ENCODE measurements around the gene PCSK6.

PCSK6 gene

DNA sequence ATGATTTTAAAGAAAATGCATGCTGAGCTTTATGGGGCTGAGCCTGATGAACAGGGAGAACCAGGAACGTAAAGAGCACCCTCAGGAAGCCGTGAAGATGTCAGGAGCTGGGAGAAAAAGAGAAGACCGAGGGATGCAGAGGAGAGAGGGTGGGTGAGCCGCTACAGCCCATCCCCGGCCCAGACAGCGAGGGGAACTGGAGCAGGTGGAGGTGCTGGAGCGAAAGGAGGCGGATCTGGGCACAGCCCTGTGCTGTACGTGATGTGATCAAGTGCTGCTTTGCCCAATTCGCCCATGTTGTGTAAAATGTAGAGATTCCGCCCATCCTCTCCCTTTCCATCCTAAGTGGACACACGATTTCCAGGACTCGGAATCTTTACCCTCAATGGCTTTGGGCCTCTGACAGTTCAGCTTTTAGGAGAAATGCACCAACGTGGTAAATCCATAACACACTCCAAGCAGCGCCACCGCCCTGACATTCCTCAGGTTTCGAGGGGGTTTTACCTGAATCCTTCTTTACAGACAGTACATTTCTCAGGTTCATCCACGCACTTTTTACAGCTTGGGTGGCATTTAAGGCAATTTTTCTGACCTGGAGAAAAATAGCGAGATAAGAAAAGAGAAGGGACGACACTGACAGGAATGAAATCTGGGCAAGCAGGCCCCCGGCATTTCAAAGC, 167.4 kb downstream of the PCSK6 start:
- no peak for DNase-seq

- DNase-seq = peak; percentile 33 to 34
These were observed 168.9 kb downstream of the PCSK6 start for GRCh38 chr15:101320501-101321052.

GRCh38 chr15:101318839-101319238, 170.7 kb downstream of the PCSK6 start:
- DNase-seq = no peak

- DNase-seq = no peak
These were observed 171.2 kb downstream of the PCSK6 start for GRCh38 chr15:101318147-101318819.

DNA sequence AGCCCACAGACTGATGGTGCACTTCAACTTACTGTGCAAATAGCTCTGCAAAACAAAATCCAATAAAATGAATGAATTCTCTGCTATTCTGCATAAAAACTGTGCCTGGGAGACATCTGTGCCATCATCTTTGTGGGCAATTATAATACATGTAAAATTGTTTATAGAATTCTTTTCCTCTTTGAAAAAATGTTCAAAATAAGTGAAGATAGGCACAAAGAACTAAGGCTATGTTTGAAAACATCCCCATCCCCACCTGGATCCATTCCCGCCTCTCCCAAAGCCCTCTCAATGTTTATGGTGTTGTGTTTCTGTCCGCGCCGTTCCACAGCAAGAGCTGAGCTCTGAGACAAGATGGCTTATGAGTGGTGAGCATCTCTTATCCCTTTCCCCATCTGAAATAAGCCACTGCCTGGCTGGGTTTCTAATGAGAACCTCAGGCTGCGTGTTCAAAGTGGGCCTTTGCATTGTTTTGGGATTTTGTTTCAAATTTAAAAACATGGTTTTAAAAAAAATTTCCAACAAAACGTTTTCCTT, 172.1 kb downstream of the PCSK6 start:
- DNase-seq = no peak

GRCh38 chr15:101316529-101316928, 173.0 kb downstream of the PCSK6 start:
- no peak for DNase-seq

GRCh38 chr15:101315736-101316135, 173.8 kb downstream of the PCSK6 start:
- DNase-seq = no peak

GRCh38 chr15:101314336-101315125, 175.0 kb downstream of the PCSK6 start:
- no peak for DNase-seq

DNA sequence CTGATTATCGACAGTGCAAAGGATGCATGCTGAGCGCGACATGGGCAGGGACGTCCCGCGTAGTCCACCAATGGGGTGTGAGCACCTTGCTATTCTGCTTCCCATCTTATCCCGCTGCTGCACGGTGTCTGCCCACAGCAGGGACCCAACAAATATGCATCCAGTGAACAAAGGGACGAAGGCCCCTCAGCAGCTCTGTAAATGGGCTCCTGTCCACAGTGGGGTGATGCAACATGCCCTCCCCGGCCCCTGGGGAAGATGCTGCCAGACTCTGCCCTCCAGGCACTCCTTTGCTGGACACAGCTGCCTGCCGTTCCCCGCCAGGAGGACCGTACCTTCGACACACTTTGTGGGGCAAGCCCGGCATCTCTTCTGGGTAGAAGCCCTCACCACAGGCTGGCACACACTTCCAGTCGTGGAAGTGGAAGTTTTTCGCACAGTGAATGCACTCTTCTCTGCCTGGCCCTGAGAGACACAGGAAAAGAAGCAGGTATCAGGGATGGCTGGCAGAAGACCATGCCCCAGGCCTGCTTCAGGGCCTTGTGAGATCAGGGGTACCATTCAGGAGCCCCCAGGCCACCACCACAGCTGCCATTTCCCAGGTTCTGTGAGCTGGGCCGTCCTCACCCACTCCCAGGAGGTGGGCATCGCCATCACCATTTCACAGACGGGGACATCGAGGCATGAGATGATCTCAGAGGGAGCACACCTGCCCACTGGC, 176.3 kb downstream of the PCSK6 start:
- no peak for DNase-seq

GRCh38 chr15:101310508-101310907, 179.0 kb downstream of the PCSK6 start:
- DNase-seq = no peak

GRCh38 chr15:101310161-101310480, 179.4 kb downstream of the PCSK6 start:
- no peak for DNase-seq

GRCh38 chr15:101309436-101310160, 179.9 kb downstream of the PCSK6 start:
- no peak for DNase-seq

DNA sequence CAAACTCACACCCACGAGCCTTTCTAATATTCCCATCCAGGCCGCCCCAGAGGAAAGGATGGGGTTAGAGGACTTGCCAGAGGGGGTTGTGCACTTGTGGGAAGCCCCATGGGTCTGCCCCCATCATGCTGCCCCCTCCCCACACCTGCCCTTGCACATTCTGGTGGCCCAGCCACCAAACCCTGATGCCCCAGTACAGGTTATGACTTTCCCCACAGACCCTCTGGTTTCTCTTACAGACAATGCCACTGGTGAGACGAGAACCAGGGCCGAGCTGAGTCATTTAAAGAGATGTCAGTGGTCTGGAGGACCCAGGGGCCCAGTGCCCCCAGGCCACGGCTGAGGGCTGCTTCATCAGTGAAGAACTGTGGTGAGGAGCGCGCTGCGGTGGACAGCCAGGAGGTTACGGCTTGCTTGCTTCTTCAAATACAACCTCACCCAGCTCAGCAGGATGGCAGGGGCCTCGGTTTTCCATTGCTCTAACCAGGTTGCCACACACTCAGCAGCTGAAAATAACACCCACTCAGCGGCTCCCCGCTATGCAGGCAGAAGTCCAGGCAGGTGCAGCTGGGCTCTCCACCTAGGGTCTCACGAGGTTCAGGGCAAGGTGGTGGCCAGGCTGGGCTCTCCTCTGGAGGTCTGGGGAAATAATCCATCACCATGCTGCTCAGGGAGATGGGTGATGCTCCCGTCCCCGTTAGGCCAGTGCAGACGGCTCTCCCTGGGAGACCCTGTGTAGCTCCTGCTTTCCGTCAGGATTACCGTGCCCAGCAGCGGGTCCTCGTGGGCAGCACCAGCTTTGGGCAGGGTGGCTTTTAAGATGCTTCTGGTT, 180.7 kb downstream of the PCSK6 start:
- no peak for DNase-seq

DNA sequence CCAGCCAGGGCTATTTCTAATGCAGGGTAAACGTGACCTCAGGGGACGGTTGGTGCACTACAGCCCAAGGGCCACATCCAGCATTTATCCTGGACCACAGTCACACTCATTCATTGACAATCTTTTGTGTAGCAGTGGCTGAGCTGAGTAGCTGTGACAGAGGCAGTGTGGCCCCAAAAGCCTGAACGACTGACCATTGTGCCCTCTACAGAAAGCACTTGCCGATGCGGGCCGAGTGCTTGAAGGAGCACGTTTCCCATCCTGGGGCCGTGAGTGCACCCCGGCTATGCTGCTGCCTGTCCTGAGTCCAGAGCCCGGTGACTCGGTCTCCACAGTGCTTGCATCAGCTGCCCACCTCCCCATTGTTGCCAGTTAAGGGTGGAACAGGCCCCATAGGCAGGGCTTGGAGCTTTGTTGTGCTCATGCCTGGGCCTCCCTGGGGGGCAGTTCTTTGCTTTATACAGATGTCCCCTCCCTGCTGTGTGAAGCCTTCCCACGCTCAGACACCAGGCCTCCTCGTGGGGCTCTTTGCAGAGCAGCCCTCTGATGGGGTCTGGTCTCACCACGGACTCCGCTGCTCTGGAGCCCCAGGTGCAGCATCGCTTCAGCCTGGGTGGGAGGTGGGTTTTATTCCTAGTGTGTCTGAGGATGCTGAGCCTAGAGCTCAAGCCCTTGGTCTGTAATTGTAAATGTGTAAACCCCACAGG, 181.5 kb downstream of the PCSK6 start:
- no peak for DNase-seq

GRCh38 chr15:101307048-101307896, 182.2 kb downstream of the PCSK6 start:
- no peak for DNase-seq

DNA sequence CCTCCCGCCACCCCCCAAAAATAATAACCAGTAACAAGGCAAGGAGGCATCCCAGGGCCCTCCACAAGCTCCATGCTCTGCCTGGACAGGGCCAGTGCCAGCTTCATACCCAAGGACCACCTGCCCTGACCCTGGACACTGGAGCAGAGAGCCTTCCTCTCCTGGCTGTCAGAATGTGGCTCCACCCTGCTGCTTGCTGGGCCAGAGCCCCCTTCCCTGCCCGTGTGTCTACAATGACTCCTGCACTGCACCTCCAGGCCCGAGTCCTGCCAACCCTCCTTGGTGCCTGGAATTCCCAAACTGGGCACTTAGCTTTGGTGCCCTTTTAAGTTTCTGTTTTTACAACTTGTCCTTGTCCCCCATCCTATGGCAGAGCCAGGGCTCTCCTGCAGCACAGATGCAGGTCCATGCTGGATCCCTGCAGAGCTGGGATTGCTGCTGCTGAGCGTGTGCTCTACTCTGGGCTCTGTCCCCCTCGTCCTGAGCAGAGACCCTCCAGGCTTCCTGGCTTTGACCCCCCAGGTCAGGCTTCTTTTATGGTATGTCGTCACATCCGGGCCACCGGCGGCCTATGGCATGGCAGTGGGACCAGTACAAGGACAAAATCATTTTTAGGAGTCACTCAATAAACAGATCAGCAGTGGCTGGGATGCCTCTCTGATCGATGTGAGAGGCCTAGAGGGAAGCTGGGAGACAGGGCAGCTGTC, 183.0 kb downstream of the PCSK6 start:
- no peak for DNase-seq

DNA sequence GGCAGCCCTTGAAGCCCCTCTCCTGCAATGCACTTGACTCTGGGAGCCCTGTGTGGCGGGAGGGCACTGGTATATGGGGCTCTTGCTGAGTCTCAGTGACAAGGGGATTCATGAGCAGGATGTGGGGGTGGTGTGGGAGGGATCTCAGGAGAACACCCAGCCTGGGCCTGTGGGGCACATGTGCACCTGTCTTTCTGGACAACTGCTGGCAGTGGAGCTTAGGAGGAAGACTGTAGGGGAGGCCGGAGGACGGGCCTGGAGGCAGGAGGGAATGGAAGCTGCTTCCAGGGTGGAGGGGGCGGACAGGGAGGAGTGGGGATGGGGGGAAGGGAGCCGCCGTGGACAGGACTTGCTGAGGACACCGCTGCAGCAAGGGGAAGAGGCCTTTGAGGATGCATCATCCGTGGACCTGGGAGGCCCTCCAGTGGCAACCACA, 183.7 kb downstream of the PCSK6 start:
- no peak for DNase-seq

DNA sequence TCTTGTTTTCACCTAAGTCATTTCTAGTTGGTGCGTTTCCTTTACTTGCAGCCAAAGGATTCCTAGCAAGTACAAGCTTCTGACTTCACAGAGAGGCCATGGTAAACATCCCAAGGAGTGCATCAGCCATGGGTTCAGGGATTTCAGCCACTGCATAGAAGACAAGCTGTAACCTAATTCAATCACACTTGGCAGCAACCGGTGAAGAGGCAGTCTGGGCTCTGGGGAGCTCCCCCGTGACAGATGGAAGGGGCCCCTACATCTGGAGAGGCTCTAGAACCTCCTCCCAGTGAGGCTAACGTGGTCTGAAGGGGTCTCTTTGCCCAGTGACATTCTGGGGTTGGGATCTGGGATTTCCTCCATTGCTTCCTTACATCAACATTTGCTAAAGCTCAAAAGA, 186.1 kb downstream of the PCSK6 start:
- no peak for DNase-seq
